B cell (primary cell): Measurements from ENCODE around the gene OLFM3.

ENCODE experiments used
- CTCF ChIP-seq: fragments of 200-600 bp; IDR thresholded peaks from one replicate; pipeline ENCODE4 v1.8.0; 2022; ENCODE audit warnings: antibody characterized with exemption, mild to moderate bottlenecking
- EZH2 ChIP-seq: IDR thresholded peaks from 2 replicates; pipeline ENCODE4 v1.6.1; 2012; ENCODE audit warnings: borderline replicate concordance, low read depth, mild to moderate bottlenecking, moderate library complexity, low read length; ENCODE audit not compliant: insufficient read depth, poor library complexity, severe bottlenecking

GRCh38 chr1:101996825-101997465, at the start of gene OLFM3:
- TF ChIP-seq CTCF (no peak), EZH2 (no peak)
